Astrocyte (in vitro differentiated cells and primary cell): Measurements from ENCODE around the gene ACOX1. TPM values are rescaled to one million over a fixed set of nuclear protein-coding genes. Genes with fewer than 3 reads are reported as not detected.
A peak's percentile ranks its signal among the peaks of the same experiment; 100 is the strongest.

Experiments
- DNase-seq: peaks from one replicate; pipeline ENCODE4 v3.0.0-alpha.2; 2010; ENCODE audit warnings: low read depth
- FAIRE-seq: peaks from 2 replicates; lab custom pipeline; 2011; peaks lifted over from hg19 to GRCh38; lab: Jason Lieb, UNC
- H2AFZ ChIP-seq: 2 replicates; pipeline ENCODE4 v1.6.0; 2012; ENCODE audit warnings: low read depth, low read length, inconsistent platforms
- H3K27ac ChIP-seq: 2 replicates; pipeline ENCODE4 v1.5.1; 2011; ENCODE audit warnings: low read depth, low read length, inconsistent platforms
- H3K27me3 ChIP-seq: 2 replicates; pipeline ENCODE4 v1.6.0; 2011; ENCODE audit warnings: low read length, inconsistent platforms; ENCODE audit not compliant: insufficient read depth
- H3K36me3 ChIP-seq: 2 replicates; pipeline ENCODE4 v1.5.1; 2011; ENCODE audit warnings: low read length, inconsistent platforms; ENCODE audit not compliant: insufficient read depth
- H3K4me1 ChIP-seq: 2 replicates; pipeline ENCODE4 v1.5.1; 2011; ENCODE audit warnings: low read length, inconsistent platforms; ENCODE audit not compliant: insufficient read depth
- H3K4me2 ChIP-seq: 2 replicates; pipeline ENCODE4 v1.6.0; 2012; ENCODE audit warnings: low read length, inconsistent platforms
- H3K4me3 ChIP-seq: 2 replicates; pipeline ENCODE4 v1.5.1; 2011; ENCODE audit warnings: low read depth, mild to moderate bottlenecking, low read length, inconsistent platforms; ENCODE audit not compliant: insufficient read depth
- H3K79me2 ChIP-seq: 2 replicates; pipeline ENCODE4 v1.6.0; 2012; ENCODE audit warnings: mild to moderate bottlenecking, low read length, inconsistent platforms; ENCODE audit not compliant: insufficient read depth
- H3K9ac ChIP-seq: 2 replicates; pipeline ENCODE4 v1.6.0; 2012; ENCODE audit warnings: mild to moderate bottlenecking, low read length, inconsistent platforms
- H3K9me3 ChIP-seq: 2 replicates; pipeline ENCODE4 v1.5.1; 2012; ENCODE audit warnings: low read depth, mild to moderate bottlenecking, low read length, inconsistent platforms; ENCODE audit not compliant: insufficient read depth
- H4K20me1 ChIP-seq: 2 replicates; pipeline ENCODE4 v1.6.0; 2012; ENCODE audit warnings: low read length, inconsistent platforms; ENCODE audit not compliant: insufficient read depth
- H3K27ac Mint-ChIP-seq: one replicate; pipeline ENCODE4 v1.8.0; 2021; ENCODE audit warnings: mild to moderate bottlenecking, mixed read lengths; ENCODE audit not compliant: unreplicated experiment
- H3K27me3 Mint-ChIP-seq: one replicate; pipeline ENCODE4 v1.8.0; 2021; ENCODE audit warnings: low read depth, mixed read lengths; ENCODE audit not compliant: unreplicated experiment
- H3K36me3 Mint-ChIP-seq: one replicate; pipeline ENCODE4 v1.8.0; 2021; ENCODE audit warnings: low read depth, mixed read lengths; ENCODE audit not compliant: unreplicated experiment
- H3K4me1 Mint-ChIP-seq: one replicate; pipeline ENCODE4 v1.8.0; 2021; ENCODE audit warnings: low read depth, mixed read lengths; ENCODE audit not compliant: unreplicated experiment
- H3K4me3 Mint-ChIP-seq: one replicate; pipeline ENCODE4 v1.8.0; 2021; ENCODE audit warnings: mild to moderate bottlenecking, moderate library complexity, mixed read lengths; ENCODE audit not compliant: unreplicated experiment
- H3K9me3 Mint-ChIP-seq: one replicate; pipeline ENCODE4 v1.8.0; 2021; ENCODE audit warnings: mild to moderate bottlenecking, mixed read lengths; ENCODE audit not compliant: unreplicated experiment
- CTCF ChIP-seq: IDR thresholded peaks from 2 replicates; pipeline ENCODE4 v1.5.1; 2011; ENCODE audit warnings: low read depth, mild to moderate bottlenecking, inconsistent platforms, low read length, moderate library complexity; ENCODE audit not compliant: insufficient read depth
- EZH2 ChIP-seq: IDR thresholded peaks from 2 replicates; pipeline ENCODE4 v1.6.1; 2012; ENCODE audit warnings: mild to moderate bottlenecking, low read length, inconsistent platforms; ENCODE audit not compliant: insufficient read depth
- total RNA-seq: library from RNA; stranded (reverse); gene quantifications from 2 replicates; pipeline ENCODE4 v1.2.1, GENCODE V29; 2021

ACOX1 gene
- total RNA-seq, 1 donor from 2014 or later, result 61.3 TPM

- H3K27ac ChIP-seq, result no peak overlapping the region
- no peaks in the 10 kb centered on the region for H3K4me1 ChIP-seq
- H3K9me3 ChIP-seq, result no peaks in the 10 kb centered on the region
- Mint-ChIP-seq H3K27ac (no peak overlapping the region), H3K27me3 (peaks cover 4% of the 10 kb centered on the region), H3K4me1 (no peaks in the 10 kb centered on the region), H3K36me3 (peaks cover 2% of the 10 kb centered on the region), H3K4me3 (no peak overlapping the region), H3K9me3 (no peaks in the 10 kb centered on the region)
- H2AFZ ChIP-seq, result no peak overlapping the region
- no peaks in the 10 kb centered on the region for H3K27me3 ChIP-seq
- FAIRE-seq (no peak), DNase-seq (no peak)
- no peak overlapping the region for H3K9ac ChIP-seq
- TF ChIP-seq CTCF, result no peak
- no peak for TF ChIP-seq EZH2
- H3K36me3 ChIP-seq, result no peaks in the 10 kb centered on the region
- no peak overlapping the region for H3K4me3 ChIP-seq
- no peaks in the 10 kb centered on the region for H3K79me2 ChIP-seq
- no peaks in the 10 kb centered on the region for H4K20me1 ChIP-seq
- H3K4me2 ChIP-seq, result no peak overlapping the region
Observed at GRCh38 chr17:75910699-75911098, 68.3 kb downstream of the ACOX1 start.

- Histone ChIP-seq H3K4me3 (no peak overlapping the region), H3K36me3 (no peaks in the 10 kb centered on the region), H3K4me2 (no peak overlapping the region), H3K27ac (no peak overlapping the region), H2AFZ (no peak overlapping the region), H3K4me1 (no peaks in the 10 kb centered on the region), H3K27me3 (no peaks in the 10 kb centered on the region), H4K20me1 (no peaks in the 10 kb centered on the region), H3K9me3 (no peaks in the 10 kb centered on the region), H3K79me2 (no peaks in the 10 kb centered on the region), H3K9ac (no peak overlapping the region)
- Mint-ChIP-seq H3K9me3 (no peaks in the 10 kb centered on the region), H3K4me1 (no peaks in the 10 kb centered on the region), H3K27ac (no peak overlapping the region), H3K27me3 (peaks cover 4% of the 10 kb centered on the region), H3K4me3 (no peak overlapping the region), H3K36me3 (peaks cover 2% of the 10 kb centered on the region)
- no peak for TF ChIP-seq EZH2
- TF ChIP-seq CTCF, result no peak
- no peak for DNase-seq
- FAIRE-seq, result no peak
Observed at GRCh38 chr17:75909812-75910274, 69.1 kb downstream of the ACOX1 start.

GRCh38 chr17:75909051-75909811 is 69.7 kb downstream of the ACOX1 start:
- no peak for TF ChIP-seq CTCF
- TF ChIP-seq EZH2, result no peak
- H3K27me3 Mint-ChIP-seq, result peaks cover 4% of the 10 kb centered on the region
- Histone ChIP-seq H3K36me3 (no peaks in the 10 kb centered on the region), H3K4me1 (no peaks in the 10 kb centered on the region), H3K4me2 (no peak overlapping the region), H4K20me1 (no peaks in the 10 kb centered on the region), H3K4me3 (no peak overlapping the region), H2AFZ (no peak overlapping the region), H3K27ac (no peak overlapping the region), H3K79me2 (peaks cover 2% of the 10 kb centered on the region), H3K27me3 (no peaks in the 10 kb centered on the region), H3K9me3 (no peaks in the 10 kb centered on the region), H3K9ac (no peak overlapping the region)
- DNase-seq, result no peak
- FAIRE-seq, result no peak
- peaks cover 1% of the 10 kb centered on the region for H3K36me3 Mint-ChIP-seq
- H3K4me1 Mint-ChIP-seq, result no peaks in the 10 kb centered on the region
- H3K4me3 Mint-ChIP-seq, result peak overlapping the region; percentile 50
- H3K27ac Mint-ChIP-seq, result peak overlapping the region; percentile 27
- H3K9me3 Mint-ChIP-seq, result no peaks in the 10 kb centered on the region
